Fibroblast of villous mesenchyme (primary cell): ENCODE results near the gene ATP1A2. TPM values are rescaled to one million over a fixed set of nuclear protein-coding genes. Genes with fewer than 3 reads are reported as not detected.
A peak's percentile ranks its signal among the peaks of the same experiment; 100 is the strongest.

Experiments
- DNase-seq: peaks from one replicate; pipeline ENCODE4 v3.0.0-alpha.2; 2010; ENCODE audit warnings: low read depth
- H3K4me3 ChIP-seq: 2 replicates; pipeline ENCODE4 v1.5.1; 2011; ENCODE audit warnings: low read depth, mild to moderate bottlenecking, low read length
- CTCF ChIP-seq: IDR thresholded peaks from 2 replicates; pipeline ENCODE4 v1.5.1; 2012; ENCODE audit warnings: low read depth, mild to moderate bottlenecking, low read length; ENCODE audit not compliant: insufficient read depth
- total RNA-seq: library from RNA; depleted of rRNA; stranded (reverse); fragments of >200 nt; gene quantifications from 2 replicates; pipeline ENCODE4 v1.2.3, GENCODE V29; 2012

The ATP1A2 gene
- total RNA-seq, 1 donor = not detected

GRCh38 chr1:160144921-160145320, 29.4 kb downstream of the ATP1A2 start:
- H3K4me3 ChIP-seq = no peak overlapping the region
- TF ChIP-seq CTCF = no peak
- DNase-seq = no peak

DNA sequence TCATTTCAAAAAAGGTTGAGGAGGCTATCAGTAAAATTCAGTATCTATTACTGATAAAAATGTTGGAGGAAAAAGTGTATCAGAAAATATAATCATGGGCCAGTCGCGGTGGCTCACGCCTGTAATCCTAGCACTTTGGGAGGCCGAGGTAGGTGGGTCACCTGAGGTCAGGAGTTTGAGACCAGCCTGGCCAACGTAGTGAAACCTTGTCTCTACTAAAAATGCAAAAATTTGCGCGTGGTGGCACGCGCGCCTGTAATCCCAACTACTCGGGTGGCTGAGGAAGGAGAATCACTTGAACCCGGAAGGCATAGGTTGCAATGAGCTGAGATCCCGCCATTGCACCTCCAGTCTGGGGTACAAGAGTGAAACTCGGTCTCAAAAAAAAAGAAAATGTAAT, 30.5 kb downstream of the ATP1A2 start:
- no peak overlapping the region for H3K4me3 ChIP-seq
- no peak for DNase-seq
- no peak for TF ChIP-seq CTCF

DNA sequence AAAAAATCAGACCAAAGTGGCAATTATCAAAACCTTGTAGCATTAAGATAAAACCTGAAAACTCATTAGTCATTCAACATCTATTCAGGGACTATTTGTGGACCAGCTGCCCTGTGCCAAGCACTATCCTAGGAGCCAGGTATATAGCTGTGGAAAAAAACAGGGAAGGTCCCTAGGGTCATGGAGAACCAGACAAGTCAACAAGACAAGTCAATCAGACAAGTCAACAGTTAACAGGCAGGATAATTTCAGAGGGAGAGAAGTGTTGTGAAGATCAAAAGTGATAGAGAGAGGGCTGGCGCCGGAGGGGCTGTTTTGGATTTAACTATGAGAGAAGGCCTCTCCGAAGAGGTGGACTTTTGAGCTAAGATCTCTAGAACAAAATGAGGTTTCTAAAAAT, 32.6 kb downstream of the ATP1A2 start:
- TF ChIP-seq CTCF = no peak
- H3K4me3 ChIP-seq = no peak overlapping the region
- DNase-seq = no peak

DNA sequence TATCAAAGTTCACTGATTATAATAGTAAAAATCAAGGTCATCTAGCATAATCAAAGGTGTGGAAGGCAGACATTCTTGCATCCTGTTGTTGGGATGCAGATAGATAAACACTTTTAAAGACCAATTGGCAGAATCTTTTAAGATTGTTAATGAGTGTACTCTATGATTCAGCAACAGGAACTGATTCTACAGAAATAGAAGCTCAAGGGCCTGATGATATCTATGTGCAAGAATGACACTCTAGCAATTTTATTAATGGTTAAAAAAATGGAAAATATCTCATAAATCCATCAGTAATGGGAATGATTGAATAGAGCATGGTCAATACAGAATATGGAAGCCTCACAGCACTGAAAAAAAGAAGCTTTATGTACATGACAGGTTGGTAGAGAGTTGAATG, 33.7 kb downstream of the ATP1A2 start:
- no peak for TF ChIP-seq CTCF
- no peak for DNase-seq
- H3K4me3 ChIP-seq = no peak overlapping the region

DNA sequence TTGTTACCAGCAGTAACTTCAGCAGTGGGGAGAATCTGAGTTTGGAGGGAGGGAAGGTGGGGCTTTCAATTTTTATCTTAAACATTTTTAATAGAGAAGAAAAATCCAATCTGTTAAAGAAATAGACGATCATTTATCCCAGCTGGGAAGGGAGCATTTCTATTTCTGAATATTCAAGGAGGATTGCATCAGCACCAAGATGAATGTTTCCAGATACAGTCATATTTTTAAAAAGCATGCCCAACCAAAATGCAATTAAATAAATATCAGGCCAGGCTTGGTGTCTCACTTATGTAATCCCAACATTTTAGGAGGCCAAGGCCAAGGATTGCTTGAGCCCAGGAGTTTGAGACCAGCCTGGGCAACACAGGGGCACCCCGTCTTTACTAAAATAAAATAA, 34.2 kb downstream of the ATP1A2 start:
- TF ChIP-seq CTCF = no peak

DNA sequence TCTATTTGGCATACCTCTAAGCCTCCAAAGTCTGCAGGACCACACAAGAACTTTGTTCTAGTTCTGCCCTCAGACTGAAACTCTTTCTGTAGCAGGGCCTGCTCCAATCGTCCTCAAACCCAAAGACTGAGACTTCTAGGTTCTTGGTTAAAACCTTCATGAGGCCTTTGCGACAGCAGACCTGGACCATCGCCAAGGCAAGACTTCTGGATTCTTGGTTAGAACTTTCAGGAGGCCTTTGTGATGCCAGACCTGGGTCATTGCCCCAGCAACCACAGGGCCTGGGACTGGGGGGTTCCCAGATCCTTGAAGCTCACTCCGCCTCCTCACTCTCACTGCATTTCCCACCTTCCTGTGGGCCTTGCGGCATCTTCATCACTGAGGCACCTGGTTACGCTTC, 35.7 kb downstream of the ATP1A2 start, which contains the start of gene ATP1A4:
Gene ATP1A4 (plus strand): TSS at position 301 of the 400 bp plus-strand sequence. CDS start 438 bp downstream, outside the sequence.
- TF ChIP-seq CTCF = no peak
- H3K4me3 ChIP-seq = no peak within 1 kb of the TSS
- no peak for DNase-seq

More for the DNA sequence above, 34.2 kb downstream of the ATP1A2 start:
- H3K4me3 ChIP-seq = no peak overlapping the region
- peak; percentile 32 for DNase-seq

GRCh38 chr1:160154790-160155189, 39.2 kb downstream of the ATP1A2 start:
- TF ChIP-seq CTCF = no peak
- DNase-seq = no peak
- H3K4me3 ChIP-seq = no peak overlapping the region
